ENCODE data around the gene PIP4K2C. TPM values are rescaled to one million over a fixed set of nuclear protein-coding genes. Genes with fewer than 3 reads are reported as not detected.

PIP4K2C gene
- total RNA-seq, 1 donor from 2014 or later = 17.3 TPM

DNA sequence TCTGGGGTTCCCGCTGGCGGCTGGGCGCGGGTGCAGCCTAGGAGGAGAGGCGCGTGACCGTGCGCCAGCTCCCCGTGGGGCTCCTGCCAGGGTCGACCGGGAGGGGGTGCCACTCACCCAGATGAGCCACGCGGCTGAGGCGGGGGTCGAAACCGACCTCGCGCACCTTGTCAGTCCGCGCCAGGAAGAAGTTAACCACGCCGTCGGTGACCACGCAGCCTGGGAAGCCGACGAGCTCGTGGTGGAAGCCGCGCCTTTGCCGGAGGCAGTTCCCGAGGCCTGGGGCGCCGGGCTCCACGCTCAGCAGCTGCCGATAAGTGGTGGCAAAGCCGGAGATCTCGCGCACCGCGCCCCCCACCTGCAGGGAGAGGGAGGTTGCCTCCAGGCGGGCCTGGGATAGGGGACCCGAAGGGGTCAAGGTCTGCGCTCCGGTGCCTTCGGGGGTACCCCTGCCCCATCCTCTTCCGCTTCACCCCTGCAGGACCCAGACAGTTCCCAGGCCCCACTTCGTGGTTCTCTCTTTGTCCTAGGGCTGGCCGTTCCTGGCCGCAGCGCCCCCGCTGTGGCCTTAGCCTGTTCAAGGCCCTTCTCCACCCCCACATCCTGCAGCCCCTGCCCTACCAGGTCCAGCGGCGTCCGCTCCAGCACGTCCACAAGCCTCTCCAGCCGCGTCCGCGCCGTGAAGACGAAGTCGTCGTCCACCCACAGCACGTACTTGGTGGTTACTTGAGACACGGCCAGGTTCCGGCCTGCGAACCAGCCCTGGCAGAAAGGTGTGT is 36.7 kb downstream of the PIP4K2C start:
- no peaks in the 10 kb centered on the region for H3K9me3 Mint-ChIP-seq
- no peak for DNase-seq (ENCODE audit: low read depth, low spot score)

GRCh38 chr12:57628280-57629191 is 37.5 kb downstream of the PIP4K2C start:
- TF ChIP-seq, protein P1, sequence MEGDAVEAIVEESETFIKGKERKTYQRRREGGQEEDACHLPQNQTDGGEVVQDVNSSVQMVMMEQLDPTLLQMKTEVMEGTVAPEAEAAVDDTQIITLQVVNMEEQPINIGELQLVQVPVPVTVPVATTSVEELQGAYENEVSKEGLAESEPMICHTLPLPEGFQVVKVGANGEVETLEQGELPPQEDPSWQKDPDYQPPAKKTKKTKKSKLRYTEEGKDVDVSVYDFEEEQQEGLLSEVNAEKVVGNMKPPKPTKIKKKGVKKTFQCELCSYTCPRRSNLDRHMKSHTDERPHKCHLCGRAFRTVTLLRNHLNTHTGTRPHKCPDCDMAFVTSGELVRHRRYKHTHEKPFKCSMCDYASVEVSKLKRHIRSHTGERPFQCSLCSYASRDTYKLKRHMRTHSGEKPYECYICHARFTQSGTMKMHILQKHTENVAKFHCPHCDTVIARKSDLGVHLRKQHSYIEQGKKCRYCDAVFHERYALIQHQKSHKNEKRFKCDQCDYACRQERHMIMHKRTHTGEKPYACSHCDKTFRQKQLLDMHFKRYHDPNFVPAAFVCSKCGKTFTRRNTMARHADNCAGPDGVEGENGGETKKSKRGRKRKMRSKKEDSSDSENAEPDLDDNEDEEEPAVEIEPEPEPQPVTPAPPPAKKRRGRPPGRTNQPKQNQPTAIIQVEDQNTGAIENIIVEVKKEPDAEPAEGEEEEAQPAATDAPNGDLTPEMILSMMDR (conservative IDR thresholded peaks at IDR 0.05) = no peak
- DNase-seq (ENCODE audit: low read depth, low spot score) = no peak
- H3K4me3 Mint-ChIP-seq = no peak overlapping the region
- H3K36me3 Mint-ChIP-seq (ENCODE audit: low read depth) = peaks cover 3% of the 10 kb centered on the region
- peaks cover 58% of the 10 kb centered on the region for H3K27me3 Mint-ChIP-seq (ENCODE audit: low read depth)
- no peak overlapping the region for H3K27ac Mint-ChIP-seq (ENCODE audit: unreplicated experiment)
- H3K4me1 Mint-ChIP-seq = peaks cover 25% of the 10 kb centered on the region
- no peaks in the 10 kb centered on the region for H3K9me3 Mint-ChIP-seq

More for the DNA sequence above, 36.7 kb downstream of the PIP4K2C start:
- peaks cover 61% of the 10 kb centered on the region for H3K27me3 Mint-ChIP-seq (ENCODE audit: low read depth)
- peaks cover 20% of the 10 kb centered on the region for H3K4me1 Mint-ChIP-seq
- H3K27ac Mint-ChIP-seq (ENCODE audit: unreplicated experiment) = no peak overlapping the region
- TF ChIP-seq, protein P1 (conservative IDR thresholded peaks at IDR 0.05) = no peak
- peaks cover 3% of the 10 kb centered on the region for H3K36me3 Mint-ChIP-seq (ENCODE audit: low read depth)
- H3K4me3 Mint-ChIP-seq = no peak overlapping the region

- peaks cover 25% of the 10 kb centered on the region for H3K4me1 Mint-ChIP-seq
- peaks cover 54% of the 10 kb centered on the region for H3K27me3 Mint-ChIP-seq (ENCODE audit: low read depth)
- TF ChIP-seq, protein P1 (conservative IDR thresholded peaks at IDR 0.05) = no peak
- peak overlapping the region; percentile 72 for H3K4me3 Mint-ChIP-seq
- H3K27ac Mint-ChIP-seq (ENCODE audit: unreplicated experiment) = no peak overlapping the region
- H3K9me3 Mint-ChIP-seq = no peaks in the 10 kb centered on the region
- peaks cover 3% of the 10 kb centered on the region for H3K36me3 Mint-ChIP-seq (ENCODE audit: low read depth)
- DNase-seq (ENCODE audit: low read depth, low spot score) = no peak
Observed at GRCh38 chr12:57629897-57630471, 39.0 kb downstream of the PIP4K2C start.

- Mint-ChIP-seq H3K36me3 (ENCODE audit: low read depth) (peaks cover 3% of the 10 kb centered on the region), H3K9me3 (no peaks in the 10 kb centered on the region), H3K27me3 (ENCODE audit: low read depth) (peaks cover 57% of the 10 kb centered on the region), H3K27ac (ENCODE audit: unreplicated experiment) (no peak overlapping the region), H3K4me1 (peaks cover 25% of the 10 kb centered on the region), H3K4me3 (peak overlapping the region; percentile 81)
- TF ChIP-seq, protein P1 (conservative IDR thresholded peaks at IDR 0.05) = no peak
- DNase-seq (ENCODE audit: low read depth, low spot score) = no peak
Observed at GRCh38 chr12:57630891-57631433, 40.0 kb downstream of the PIP4K2C start.

GRCh38 chr12:57631566-57632072 is 40.6 kb downstream of the PIP4K2C start:
- TF ChIP-seq, protein P1 (conservative IDR thresholded peaks at IDR 0.05) = no peak
- H3K36me3 Mint-ChIP-seq (ENCODE audit: low read depth) = peaks cover 3% of the 10 kb centered on the region
- H3K27ac Mint-ChIP-seq (ENCODE audit: unreplicated experiment) = no peak overlapping the region
- H3K9me3 Mint-ChIP-seq = no peaks in the 10 kb centered on the region
- peaks cover 57% of the 10 kb centered on the region for H3K27me3 Mint-ChIP-seq (ENCODE audit: low read depth)
- no peak for DNase-seq (ENCODE audit: low read depth, low spot score)
- H3K4me3 Mint-ChIP-seq = peak overlapping the region; percentile 81
- H3K4me1 Mint-ChIP-seq = peaks cover 25% of the 10 kb centered on the region

Measured in neural crest cell (in vitro differentiated cells).